HFFc6 (cell line): ENCODE measurements around the gene MRPS16. TPM values are rescaled to one million over a fixed set of nuclear protein-coding genes. Genes with fewer than 3 reads are reported as not detected.
"Not testable (repeated sequence)": the region's sequence is repeated elsewhere in the genome, so short reads cannot be mapped to it uniquely, and the experiment has no call there.

Experiments
- DNase-seq: peaks from one replicate; pipeline ENCODE4 v3.0.0-alpha.2; 2018
- H3K27ac Mint-ChIP-seq: 2 replicates; pipeline ENCODE4 v1.8.0; 2020; ENCODE audit warnings: mild to moderate bottlenecking, mixed read lengths
- H3K27me3 Mint-ChIP-seq: 2 replicates; pipeline ENCODE4 v1.8.0; 2021; ENCODE audit warnings: mild to moderate bottlenecking, moderate library complexity, mixed read lengths; ENCODE audit not compliant: insufficient read depth
- H3K36me3 Mint-ChIP-seq: 2 replicates; pipeline ENCODE4 v1.8.0; 2021; ENCODE audit warnings: low read depth, mixed read lengths
- H3K4me1 Mint-ChIP-seq: 2 replicates; pipeline ENCODE4 v1.8.0; 2020; ENCODE audit warnings: low read depth, mixed read lengths
- H3K4me3 Mint-ChIP-seq: 2 replicates; pipeline ENCODE4 v1.8.0; 2020; ENCODE audit warnings: mild to moderate bottlenecking, moderate library complexity, mixed read lengths
- H3K9me3 Mint-ChIP-seq: 2 replicates; pipeline ENCODE4 v1.8.0; 2020; ENCODE audit warnings: mild to moderate bottlenecking, mixed read lengths
- CTCF ChIP-seq: fragments of 200-600 bp; sonication (generic); IDR thresholded peaks from 2 replicates; pipeline ENCODE4 v1.5.0; 2021; ENCODE audit warnings: antibody characterized with exemption, mild to moderate bottlenecking
- total RNA-seq, 6 experiments: library from RNA; stranded (reverse); fragmentation: NEBNext Ultra II Directional; extraction: Animal tissue kit (Norgen Biotek cat#: 25700); gene quantifications; 2 replicates in 1 of 6; 3 replicates in 5 of 6; pipeline ENCODE4 v1.2.3, GENCODE V29; 2021

Gene MRPS16
- total RNA-seq, 6 experiments from 2014 or later: 100 to 140 (median 116) TPM

- no peak for DNase-seq
- peaks cover 33% of the 10 kb centered on the region for H3K4me1 Mint-ChIP-seq
- H3K4me3 Mint-ChIP-seq: no peak overlapping the region
- peaks cover 11% of the 10 kb centered on the region; the same call in 1 of the 2 replicates for H3K36me3 Mint-ChIP-seq
- no peak for TF ChIP-seq CTCF
- H3K27me3 Mint-ChIP-seq: peaks cover 1% of the 10 kb centered on the region
- H3K9me3 Mint-ChIP-seq: peaks cover 11% of the 10 kb centered on the region
- H3K27ac Mint-ChIP-seq: peak overlapping the region; percentile 53; the same call in 1 of the 2 replicates
Observed at GRCh38 chr10:73261362-73261995, 9.0 kb upstream of the MRPS16 start.

GRCh38 chr10:73258612-73259011 is 6.2 kb upstream of the MRPS16 start:
- H3K27ac Mint-ChIP-seq, H3K27me3 Mint-ChIP-seq, DNase-seq, H3K4me3 Mint-ChIP-seq: not testable (repeated sequence)
- H3K4me1 Mint-ChIP-seq: peaks cover 28% of the 10 kb centered on the region
- H3K36me3 Mint-ChIP-seq: peaks cover 11% of the 10 kb centered on the region; the same call in 1 of the 2 replicates
- peaks cover 11% of the 10 kb centered on the region for H3K9me3 Mint-ChIP-seq

GRCh38 chr10:73253225-73253555 is 746 bp upstream of the MRPS16 start:
- TF ChIP-seq CTCF: no peak
- Mint-ChIP-seq H3K27ac (peak overlapping the region; percentile 94), H3K9me3 (no peaks in the 10 kb centered on the region), H3K4me1 (peaks cover 34% of the 10 kb centered on the region), H3K36me3 (peaks cover 29% of the 10 kb centered on the region), H3K27me3 (no peaks in the 10 kb centered on the region; the same call in 1 of the 2 replicates), H3K4me3 (peak overlapping the region; percentile 100)
- no peak for DNase-seq

- TF ChIP-seq CTCF: no peak
- H3K27me3 Mint-ChIP-seq: no peaks in the 10 kb centered on the region
- H3K4me3 Mint-ChIP-seq: peak overlapping the region; percentile 100
- peak overlapping the region; percentile 94 for H3K27ac Mint-ChIP-seq
- H3K36me3 Mint-ChIP-seq: peaks cover 31% of the 10 kb centered on the region
- no peak for DNase-seq
- peaks cover 44% of the 10 kb centered on the region for H3K4me1 Mint-ChIP-seq
- no peaks in the 10 kb centered on the region for H3K9me3 Mint-ChIP-seq
Observed at GRCh38 chr10:73251683-73252444, 580 bp downstream of the MRPS16 start.

GRCh38 chr10:73248259-73248724 is 4.2 kb downstream of the MRPS16 start:
- no peaks in the 10 kb centered on the region for H3K27me3 Mint-ChIP-seq
- peaks cover 64% of the 10 kb centered on the region for H3K36me3 Mint-ChIP-seq
- H3K9me3 Mint-ChIP-seq: no peaks in the 10 kb centered on the region
- peaks cover 61% of the 10 kb centered on the region for H3K4me1 Mint-ChIP-seq
- no peak for TF ChIP-seq CTCF
- no peak for DNase-seq
- peak overlapping the region; percentile 98 for H3K4me3 Mint-ChIP-seq
- peak overlapping the region; percentile 82 for H3K27ac Mint-ChIP-seq
